Esophagus muscularis mucosa (tissue), 3 donors: ENCODE data around the gene RPS28.

Experiments
- POLR2A ChIP-seq: fragments of 450-650 bp; IDR thresholded peaks from one replicate; pipeline ENCODE4 v1.6.1; 2017; ENCODE audit warnings: antibody characterized with exemption, moderate library complexity, mild to moderate bottlenecking, low read depth
- POLR2AphosphoS5 ChIP-seq, 2 donors: sonication (generic); formaldehyde crosslinking; IDR thresholded peaks; one replicate each; pipeline ENCODE4 v1.6.1; 2017; ENCODE audit warnings: antibody characterized with exemption in 2 of 2
- TF ChIP-seq, protein P1 (sequence below), 3 experiments: fragments of 200-600 bp in 2 of 3; fragments of 450-650 bp in 1 of 3; sonication (generic) in 2 of 3; IDR thresholded peaks; one replicate each; pipeline ENCODE4 v1.5.1; 2017 to 2019; ENCODE audit warnings: antibody characterized with exemption in 3 of 3, mild to moderate bottlenecking in 2 of 3, moderate library complexity in 1 of 3

DNA sequence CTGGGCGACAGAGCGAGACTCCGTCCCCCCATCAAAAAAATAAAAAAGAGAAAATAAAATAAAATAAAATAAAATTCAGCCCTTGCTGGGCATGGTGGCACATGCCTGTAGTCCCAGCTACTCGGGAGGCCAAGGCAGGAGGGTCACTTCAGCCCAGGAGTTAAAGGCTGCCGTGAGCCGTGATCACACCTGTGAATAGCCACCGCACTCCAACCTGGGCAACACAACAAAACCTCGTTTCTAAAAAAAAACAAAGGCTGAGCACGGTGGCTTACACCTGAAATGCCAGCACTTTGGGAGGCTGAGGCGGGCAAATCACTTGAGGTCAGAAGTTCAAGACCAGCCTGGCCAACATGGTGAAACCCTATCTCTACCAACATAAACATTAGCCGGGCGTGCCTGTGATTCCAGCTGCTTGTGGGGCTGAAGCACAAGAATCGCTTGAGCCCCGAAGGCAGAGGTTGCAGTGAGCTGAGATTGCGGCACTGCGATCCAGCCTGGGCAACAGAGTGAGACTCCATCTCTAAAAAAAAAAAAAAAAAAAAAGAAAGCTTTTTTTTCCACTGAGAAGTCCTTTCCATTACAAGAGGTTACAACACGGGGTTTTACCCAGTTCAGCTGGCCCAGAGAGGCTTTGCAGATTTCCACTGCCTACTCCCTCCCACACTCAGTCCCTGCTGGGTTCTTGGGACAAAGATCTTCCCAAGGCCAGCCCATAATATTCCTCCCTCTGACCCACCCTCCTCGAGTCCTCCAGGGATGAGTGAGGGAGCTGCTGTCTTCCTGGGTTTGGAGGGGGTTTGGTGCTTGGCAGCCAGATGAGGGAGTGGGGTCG, 49.1 kb downstream of the RPS28 start:
- no peak for TF ChIP-seq POLR2A
- TF ChIP-seq, protein P1, sequence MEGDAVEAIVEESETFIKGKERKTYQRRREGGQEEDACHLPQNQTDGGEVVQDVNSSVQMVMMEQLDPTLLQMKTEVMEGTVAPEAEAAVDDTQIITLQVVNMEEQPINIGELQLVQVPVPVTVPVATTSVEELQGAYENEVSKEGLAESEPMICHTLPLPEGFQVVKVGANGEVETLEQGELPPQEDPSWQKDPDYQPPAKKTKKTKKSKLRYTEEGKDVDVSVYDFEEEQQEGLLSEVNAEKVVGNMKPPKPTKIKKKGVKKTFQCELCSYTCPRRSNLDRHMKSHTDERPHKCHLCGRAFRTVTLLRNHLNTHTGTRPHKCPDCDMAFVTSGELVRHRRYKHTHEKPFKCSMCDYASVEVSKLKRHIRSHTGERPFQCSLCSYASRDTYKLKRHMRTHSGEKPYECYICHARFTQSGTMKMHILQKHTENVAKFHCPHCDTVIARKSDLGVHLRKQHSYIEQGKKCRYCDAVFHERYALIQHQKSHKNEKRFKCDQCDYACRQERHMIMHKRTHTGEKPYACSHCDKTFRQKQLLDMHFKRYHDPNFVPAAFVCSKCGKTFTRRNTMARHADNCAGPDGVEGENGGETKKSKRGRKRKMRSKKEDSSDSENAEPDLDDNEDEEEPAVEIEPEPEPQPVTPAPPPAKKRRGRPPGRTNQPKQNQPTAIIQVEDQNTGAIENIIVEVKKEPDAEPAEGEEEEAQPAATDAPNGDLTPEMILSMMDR (IDR thresholded peaks at IDR 0.05) = no peak
- TF ChIP-seq POLR2AphosphoS5 (IDR thresholded peaks at IDR 0.05) = no peak
